GM18520 (cell line): ENCODE results near the gene SLC22A5.
A peak's percentile ranks its signal among the peaks of the same experiment; 100 is the strongest.

Experiments
- ATAC-seq: cut with Tn5 transposase; IDR thresholded peaks from one replicate; pipeline ENCODE4 v1.9.1; 2021; ENCODE audit not compliant: unreplicated experiment

SLC22A5 gene

DNA sequence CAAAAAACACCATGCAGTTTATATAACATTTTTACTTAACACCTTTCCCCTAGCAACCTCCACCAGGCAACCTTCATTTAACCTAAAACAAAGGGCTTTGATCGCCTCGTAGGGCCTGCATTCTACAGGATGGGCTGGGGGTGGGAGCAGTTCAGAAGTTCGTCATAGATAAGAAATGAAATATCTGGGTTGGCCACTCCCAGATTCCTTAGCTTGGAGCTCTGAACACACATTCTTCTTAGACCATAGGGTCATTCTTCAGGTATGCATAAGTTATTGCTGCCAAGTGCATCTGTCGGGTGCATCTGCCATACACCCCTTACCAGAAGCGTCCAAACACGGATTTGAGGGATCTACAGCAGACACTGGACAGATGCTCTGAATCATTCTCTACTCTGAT lies 4.3 kb upstream of the SLC22A5 start:
- no peak for ATAC-seq

DNA sequence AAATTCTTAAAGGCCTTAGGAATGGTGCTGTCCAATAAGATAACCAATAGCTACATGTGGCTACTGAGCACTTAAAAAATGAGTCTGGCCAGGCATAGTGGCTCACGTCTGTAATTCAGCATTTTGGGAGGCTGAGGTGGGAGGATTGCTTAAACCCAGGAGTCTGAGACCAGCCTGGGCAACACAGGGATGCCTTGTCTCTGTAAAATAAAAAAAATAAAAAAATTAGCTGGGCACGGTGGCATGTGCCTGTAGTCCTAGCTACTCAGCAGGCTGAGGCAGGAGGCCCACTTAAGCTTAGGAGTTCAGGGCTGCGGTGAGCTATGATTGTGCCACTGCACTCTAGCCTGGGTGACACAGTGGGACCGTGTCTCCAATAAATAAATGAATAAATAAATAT lies 1.3 kb upstream of the SLC22A5 start:
- ATAC-seq, result no peak

DNA sequence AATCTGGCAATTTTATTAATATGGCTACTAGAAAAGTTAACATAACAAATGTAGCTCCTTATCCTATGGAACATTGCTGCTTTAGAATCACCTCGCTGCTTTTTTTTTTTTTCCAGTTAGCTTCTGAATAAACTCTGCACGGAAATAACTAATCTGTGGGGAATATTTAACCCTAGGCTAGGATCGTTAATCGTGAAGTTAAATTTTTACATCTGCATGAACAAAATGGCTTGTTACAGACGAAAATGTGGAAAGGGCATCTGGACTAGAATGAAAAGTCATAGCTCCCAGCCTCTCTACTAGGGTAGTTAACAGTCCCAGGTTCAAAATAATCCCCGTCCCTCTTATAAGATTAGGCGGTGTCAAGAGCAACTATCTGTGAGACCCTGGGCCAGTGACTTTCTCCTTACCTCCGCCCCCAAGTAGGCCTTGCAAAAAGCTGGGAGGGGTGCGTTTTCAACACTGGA lies 470 bp upstream of the SLC22A5 start:
- ATAC-seq, result no peak

DNA sequence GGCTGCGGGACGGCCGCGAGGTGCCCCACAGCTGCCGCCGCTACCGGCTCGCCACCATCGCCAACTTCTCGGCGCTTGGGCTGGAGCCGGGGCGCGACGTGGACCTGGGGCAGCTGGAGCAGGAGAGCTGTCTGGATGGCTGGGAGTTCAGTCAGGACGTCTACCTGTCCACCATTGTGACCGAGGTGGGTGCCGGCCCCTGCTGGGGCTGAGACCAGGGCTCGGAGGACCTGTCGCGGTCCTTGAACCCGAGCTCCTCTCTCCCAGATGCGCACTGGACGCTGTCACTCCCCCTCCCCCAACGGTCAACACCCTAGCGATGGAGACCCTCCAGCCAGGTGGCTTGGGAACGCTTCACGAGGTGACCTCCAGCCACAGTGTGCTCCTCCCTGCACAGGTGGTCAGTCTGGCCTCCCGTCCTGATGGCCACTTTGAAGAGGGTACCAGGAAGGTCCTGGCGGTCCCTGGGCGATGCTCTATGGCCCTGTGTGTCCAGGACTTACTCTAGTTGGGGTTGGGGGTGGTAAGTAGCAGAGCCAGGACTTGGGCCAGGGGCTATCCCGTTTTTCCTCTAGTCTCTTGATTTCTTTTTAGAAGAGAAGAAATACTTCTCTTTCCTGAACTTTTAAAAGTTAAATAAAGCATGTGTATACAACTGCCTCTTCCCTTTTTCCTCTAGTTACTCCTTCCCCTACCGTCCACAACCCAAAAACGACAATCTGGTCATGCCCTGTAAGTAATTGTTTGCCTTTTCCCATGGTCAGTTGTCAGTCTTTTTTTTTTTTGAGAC lies 866 bp downstream of the SLC22A5 start:
- no peak for ATAC-seq

DNA sequence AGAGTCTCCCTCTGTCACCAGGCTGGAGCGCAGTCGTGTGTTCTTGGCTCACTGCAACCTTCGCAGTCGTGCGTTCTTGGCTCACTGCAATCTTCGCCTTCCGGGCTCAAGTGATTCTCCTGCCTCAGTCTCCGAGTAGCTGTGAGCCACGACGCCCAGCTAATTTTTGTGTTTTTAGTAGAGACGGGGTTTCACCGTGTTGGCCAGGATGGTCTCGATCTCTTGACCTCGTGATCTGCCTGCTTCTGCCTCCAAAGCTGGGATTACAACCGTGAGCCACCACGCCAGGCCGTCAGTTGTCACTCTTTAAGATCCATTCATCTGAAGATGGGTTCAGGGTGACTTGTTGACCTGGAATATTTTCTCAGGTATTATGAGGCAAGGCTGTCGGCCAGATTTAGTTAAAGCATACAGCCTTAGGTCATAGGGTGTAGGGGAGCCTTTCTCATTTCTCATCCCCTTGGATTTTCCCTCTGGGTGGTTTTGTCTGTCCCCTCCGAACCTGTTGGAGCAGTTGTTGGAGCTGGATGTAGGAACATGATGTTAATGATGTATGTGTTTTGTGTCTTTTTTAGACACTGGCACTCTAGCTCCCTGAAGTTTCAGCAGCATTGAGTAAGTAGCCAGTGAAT lies 1.6 kb downstream of the SLC22A5 start:
- no peak for ATAC-seq

DNA sequence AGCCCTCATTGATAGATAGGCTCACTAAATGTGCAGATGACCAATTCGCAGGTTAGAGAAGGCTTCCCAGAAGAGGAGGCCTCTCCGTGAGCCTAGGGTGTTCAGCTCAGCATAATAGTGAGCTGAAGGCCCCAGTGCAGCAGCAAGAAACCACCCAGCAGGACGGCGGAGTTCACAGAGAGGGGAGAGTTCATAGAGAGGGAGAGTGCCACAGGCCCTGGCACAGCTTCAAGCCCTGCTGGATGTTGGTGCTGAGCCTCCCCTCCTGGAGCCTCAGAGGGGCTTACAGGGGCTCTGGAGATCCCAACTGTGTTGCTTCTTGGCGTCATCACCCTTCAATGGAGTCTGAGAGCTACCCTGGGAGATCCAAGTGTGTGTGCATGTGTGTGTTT lies 2.1 kb downstream of the SLC22A5 start:
- ATAC-seq, result no peak

DNA sequence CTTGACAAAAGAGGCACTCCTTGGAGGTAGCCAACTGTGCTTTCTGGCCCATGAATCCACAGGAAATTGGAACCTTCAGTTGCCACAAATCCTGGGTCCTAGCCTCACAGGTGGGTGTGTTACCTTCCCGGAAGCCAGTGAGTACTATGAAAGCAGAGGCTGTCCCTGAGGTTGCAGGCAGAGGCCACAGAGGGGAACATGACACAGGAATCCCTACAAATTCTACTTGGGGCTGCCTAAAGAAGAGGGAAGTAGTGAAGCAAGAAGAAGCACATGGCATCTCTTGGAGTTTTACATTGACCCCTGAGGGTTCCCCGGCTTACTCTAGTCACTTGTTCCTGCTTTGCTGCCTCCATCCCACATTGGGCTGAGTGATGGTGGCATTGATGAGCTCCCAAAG lies 2.6 kb downstream of the SLC22A5 start:
- ATAC-seq, result no peak

DNA sequence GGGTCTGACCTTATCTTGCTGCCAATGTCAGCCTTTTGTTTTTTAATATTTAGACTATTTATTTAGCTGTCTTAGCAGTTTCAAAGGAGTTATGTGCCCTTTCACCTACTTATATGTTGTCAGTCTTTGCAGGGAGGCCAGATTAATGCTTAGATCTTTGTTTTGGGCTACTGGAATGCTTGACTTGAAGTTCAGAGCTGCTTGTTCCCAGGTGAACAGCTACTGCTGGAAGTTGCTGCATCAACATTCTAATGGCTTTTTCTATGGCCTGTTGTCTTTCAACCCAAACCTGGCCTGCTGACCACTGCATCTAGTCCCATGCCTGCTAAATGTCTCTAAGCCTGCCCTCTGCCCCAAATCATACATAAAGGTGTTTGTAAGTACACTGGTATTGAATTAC lies 3.0 kb downstream of the SLC22A5 start:
- no peak for ATAC-seq

DNA sequence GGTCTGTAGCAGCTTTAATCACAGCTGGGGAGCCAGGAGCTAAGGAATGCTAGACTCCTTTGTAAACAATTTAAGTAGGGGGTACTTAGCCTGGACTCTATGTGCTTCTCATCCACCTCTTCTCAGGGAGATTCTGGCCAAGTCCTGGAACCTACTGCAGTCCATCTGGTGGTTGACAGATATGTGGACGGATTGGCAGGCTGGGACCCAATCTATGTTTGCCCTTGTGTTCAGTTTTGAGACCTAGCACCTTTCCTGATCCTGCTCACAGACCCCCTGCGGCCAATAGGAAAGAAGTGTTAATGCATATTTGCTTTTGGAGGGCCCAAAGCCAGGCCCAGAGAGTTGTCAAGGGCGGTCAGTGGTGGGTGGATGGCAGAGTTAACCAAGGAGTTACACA lies 6.4 kb downstream of the SLC22A5 start:
- no peak for ATAC-seq

DNA sequence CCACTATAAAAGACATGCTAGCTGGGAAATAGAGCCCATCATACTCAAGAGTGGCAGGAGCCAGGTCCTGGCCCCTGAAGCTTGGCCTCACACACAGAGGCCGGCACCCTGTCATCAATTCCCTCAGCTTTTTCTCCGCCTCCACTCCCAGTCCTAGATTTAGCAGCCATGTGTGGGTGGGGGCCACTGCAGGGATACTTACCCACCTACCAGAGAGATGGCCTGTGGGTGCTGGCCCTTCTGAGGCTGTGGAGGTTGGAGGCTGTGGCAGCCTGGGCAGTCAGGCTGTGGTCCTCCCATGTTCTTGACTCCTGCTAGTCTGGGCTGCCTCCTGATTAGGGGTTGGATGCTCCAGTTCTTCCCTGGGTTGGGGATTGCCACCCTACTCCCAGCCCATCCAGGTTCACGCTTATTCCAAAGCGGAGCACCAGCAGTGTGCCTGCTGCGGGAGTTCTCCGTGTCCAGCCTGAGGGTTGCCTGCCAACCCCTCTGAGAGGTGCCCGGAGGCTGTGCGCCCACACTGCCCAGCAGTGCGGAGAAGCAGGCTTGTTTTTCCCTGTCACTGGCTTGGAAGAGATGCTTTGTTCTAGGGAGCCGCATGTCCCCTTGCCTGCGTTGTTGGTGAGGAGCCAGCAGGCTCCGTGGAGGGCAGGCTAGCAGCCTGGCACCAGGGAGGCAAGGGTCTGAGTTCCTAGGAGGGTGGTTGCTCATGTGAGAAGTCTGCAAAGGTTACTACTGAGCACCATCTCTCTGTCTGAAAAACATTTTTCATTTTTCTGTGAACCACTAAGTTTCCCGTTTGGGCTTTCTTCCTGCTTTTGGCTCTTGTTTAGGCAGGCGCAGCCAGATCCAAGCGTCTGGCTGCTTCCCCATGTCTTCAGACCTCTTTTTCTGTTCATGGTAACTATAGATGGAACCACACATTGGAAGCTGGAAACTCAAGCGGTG lies 7.5 kb downstream of the SLC22A5 start:
- no peak for ATAC-seq

DNA sequence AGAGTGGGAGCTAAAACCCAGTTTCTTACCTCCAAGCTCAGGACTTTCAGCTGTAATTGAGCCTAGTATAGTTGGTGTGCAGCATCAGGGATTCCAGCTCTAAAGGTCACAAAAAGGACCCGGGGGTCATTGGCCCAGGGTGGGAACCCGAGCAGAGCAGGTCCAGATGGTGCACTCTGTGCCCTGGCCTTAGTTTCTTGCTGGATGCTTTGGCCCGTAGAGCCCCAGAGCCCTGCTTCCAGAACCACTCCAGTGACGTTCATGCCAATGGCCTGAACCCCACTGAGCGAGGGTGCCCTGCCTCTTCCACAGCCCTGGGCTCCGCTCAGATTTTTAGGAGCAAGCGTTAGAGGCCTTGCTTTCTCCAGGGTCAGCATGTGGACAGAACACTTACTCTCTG lies 8.2 kb downstream of the SLC22A5 start:
- ATAC-seq, result no peak

DNA sequence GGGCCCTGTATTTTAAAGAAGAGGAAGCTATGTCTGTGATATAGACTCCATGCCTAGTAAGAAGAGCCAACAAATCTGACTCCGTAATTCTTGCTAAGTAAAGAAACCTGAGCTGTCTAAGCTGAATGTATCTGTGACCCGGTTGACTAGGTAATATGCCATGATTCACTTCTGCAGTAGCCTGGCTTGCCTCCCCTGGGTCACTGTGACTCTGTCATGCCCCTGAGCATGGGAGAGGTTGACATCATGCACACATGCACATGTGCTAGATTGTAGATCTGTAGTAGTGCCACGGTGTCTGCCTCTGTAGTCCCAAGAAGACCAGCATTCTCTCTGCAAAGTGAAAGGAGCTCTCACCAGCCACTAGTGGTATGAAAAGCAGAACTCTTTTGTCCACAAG lies 9.1 kb downstream of the SLC22A5 start:
- ATAC-seq, result no peak

DNA sequence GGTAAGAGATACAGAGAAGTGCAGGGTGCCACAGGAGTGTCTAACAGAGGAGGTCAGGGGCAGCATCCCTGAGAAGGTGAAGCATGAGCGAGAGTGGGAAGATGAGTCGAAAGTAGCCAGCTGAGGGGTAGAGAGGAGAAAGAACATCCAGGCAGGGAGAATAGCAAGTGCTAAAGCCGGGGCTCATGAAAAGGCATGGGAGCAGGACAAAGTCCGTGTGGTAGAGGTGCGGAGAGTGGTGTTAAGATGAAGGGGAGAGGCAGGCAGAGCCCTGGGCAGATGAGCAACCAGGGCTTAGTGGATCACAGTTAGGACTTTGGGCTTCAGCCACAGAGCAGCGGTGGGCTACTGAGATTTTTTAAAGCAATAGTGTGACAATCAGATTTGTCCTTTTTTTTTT lies 10.5 kb downstream of the SLC22A5 start:
- ATAC-seq, result no peak

DNA sequence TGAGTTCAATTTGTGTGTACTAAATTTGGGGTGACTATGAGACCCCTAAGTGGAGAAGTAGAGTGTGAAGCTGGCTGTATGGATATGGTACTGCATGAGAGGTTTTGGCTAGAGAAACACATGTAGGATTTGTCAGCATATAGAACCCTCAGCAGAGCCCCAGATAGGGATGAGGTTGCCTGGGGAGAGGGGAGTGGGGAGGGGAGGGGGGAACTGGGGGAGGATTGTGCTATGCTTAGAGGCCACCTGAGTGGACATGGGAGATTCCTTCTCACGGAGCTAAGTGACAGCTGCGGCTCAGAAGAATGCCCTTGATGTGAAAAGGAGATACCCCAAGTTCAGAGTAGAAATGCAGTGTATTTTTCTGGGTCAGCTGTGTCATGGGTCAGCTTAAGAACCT lies 11.2 kb downstream of the SLC22A5 start:
- no peak for ATAC-seq

DNA sequence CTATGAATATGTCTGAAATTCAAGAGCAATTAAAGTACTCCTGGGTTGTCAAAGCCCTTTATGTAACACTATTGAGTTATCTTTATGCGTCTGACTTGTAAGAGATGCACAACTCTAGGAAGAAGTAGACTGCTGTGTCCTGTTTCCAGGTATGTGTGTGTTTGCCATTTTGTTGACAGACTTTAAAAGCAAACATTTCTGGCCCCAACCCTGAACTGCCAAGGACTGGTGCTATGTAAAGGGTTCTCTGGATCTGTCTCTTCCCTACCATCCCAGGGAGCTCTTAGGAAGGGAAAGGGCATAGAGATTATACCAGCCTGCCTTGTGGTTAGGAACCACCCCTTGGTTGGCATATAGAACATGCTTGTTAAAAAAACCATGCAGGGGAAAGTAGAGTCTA lies 12.1 kb downstream of the SLC22A5 start:
- ATAC-seq, result no peak

DNA sequence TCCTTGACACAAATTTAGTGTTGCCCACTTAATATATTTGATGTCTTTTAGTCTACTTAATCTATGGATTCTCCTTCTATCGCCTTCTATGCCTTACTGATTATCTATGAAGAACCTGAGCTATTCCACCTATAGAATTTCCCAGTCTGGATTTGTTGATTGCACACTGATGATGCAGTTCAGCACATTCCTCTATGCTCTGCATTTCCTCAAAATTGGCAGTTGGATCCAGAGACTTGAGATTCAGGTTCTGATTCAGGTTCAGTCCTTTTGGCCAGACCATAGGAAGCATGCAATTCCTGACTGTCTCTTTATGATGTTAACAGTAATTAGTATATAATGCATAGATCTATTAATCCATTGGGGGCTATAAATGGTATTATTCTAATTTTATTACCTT lies 13.8 kb downstream of the SLC22A5 start:
- no peak for ATAC-seq

DNA sequence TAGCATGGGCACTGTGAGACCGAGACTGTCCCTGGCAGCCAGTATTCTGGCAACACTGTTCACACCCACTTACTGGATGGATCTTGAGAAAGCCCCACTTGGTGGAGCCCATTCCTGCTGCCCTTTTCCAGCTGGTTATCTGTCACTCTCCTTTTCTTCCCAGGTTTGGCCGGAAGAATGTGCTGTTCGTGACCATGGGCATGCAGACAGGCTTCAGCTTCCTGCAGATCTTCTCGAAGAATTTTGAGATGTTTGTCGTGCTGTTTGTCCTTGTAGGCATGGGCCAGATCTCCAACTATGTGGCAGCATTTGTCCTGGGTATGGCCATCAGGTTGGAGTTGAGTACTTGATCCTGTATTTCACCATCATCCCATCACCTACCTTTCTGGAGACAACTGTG lies 14.5 kb downstream of the SLC22A5 start:
- ATAC-seq, result no peak

DNA sequence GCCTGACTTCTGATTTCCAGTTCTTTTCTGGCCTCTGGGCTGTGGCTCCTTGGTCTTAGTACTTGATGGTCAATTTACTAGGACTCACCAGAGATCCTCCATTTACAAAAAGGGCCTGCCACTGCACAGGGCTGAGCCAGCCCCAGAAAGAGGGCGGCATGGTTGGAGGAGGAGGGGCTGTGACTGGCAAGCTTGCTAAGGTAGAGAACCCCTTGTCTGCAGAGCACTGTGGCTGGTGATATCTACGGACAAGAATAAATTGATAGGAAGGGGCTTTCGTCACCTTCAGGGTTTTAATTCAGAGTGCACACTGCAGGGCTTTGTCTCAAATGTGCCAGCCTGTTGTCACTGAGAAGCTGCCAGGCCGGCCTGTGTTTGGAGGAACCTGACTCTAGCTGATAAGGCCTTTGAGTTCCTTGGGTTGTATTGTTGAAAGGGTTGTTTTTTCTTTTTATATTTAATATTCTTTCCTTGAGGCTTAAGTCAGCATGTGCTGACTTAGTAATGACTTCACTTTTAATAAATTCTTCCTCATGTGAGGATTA lies 15.1 kb downstream of the SLC22A5 start:
- ATAC-seq, result no peak

DNA sequence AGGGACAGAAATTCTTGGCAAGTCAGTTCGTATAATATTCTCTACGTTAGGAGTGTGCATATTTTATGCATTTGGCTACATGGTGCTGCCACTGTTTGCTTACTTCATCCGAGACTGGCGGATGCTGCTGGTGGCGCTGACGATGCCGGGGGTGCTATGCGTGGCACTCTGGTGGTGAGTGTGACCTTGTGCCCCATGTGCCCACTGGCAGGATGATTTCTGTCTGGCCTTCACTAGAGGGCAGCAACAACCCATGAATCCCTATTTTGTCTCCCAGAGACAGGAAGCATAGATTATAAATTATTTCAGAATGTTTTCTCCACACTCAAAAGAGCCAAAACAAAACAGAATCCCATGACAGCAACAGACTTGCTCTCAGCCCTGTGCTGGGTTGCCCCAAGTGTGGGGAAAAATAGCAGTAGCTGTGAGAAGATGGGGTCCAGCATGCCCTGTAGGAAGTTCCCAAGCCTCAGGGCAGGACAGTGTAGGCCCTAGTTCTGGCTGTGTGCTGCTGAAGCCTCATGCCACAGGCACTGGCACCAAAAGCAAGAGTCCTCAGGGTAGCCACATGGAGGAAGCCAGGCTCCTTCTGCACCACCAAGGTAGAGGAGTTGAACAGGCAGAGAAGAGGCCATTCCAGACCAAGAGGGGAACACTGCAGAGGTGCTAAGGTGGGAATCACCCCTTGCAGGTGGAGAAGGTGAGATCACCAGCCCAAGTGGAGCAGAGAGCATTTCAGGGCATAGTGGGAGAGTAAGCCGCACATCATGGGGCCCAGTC lies 16.0 kb downstream of the SLC22A5 start:
- ATAC-seq, result no peak

DNA sequence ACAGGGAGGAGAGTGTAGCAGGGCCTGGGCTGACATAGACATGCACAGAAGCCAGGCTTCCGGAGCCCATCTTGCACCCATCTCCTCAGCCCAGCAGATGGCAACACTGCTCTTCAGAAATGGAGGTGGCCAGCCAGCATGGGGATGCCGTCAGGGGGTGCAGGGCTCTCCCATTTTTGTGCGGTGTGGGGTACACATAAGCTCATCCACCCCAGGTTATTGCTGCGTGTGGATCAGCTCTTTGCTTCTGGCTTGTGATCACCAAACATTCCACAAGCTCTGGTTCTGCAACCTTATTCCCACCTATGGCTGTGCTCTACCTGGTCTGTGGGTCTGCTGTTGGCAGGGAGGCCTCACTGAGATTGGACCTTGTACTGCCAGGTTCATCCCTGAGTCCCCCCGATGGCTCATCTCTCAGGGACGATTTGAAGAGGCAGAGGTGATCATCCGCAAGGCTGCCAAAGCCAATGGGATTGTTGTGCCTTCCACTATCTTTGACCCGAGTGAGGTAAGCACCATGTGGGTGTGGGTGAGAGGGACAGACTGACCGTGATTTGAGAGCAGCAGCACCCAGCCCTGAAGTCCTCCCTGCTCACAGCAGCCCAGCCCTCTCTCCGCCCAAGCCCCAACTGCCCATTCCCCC lies 17.3 kb downstream of the SLC22A5 start:
- peak; percentile 70 for ATAC-seq
